Measurements from ENCODE around the gene ZP4.

DNA sequence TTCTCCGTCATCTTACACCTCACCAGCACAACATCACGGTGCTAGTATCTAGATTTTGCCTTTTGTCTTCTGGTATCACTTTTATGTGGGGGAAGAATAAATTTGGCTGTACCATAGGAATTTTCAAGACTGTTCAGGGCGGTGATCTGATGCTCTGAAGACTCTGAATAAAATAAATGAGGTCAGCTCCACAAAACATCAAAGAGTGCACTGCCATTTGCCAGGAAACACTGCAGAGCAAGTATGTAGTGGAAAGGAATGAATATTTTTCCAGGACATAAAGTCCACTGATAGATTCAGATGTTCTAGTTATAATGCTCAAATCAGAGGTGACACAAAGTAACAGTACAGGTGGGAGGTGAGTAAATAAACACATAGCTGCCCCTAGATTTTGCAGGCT lies 56.3 kb downstream of the ZP4 start:
- no peak for TF ChIP-seq EZH2 (IDR thresholded peaks at IDR 0.05; ENCODE audit: low read length, unreplicated experiment)
- TF ChIP-seq, protein P1, sequence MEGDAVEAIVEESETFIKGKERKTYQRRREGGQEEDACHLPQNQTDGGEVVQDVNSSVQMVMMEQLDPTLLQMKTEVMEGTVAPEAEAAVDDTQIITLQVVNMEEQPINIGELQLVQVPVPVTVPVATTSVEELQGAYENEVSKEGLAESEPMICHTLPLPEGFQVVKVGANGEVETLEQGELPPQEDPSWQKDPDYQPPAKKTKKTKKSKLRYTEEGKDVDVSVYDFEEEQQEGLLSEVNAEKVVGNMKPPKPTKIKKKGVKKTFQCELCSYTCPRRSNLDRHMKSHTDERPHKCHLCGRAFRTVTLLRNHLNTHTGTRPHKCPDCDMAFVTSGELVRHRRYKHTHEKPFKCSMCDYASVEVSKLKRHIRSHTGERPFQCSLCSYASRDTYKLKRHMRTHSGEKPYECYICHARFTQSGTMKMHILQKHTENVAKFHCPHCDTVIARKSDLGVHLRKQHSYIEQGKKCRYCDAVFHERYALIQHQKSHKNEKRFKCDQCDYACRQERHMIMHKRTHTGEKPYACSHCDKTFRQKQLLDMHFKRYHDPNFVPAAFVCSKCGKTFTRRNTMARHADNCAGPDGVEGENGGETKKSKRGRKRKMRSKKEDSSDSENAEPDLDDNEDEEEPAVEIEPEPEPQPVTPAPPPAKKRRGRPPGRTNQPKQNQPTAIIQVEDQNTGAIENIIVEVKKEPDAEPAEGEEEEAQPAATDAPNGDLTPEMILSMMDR (conservative IDR thresholded peaks at IDR 0.05; ENCODE audit: low read depth, low read length): no peak
